GM19239 (cell line): ENCODE data around the gene UBE2S.

ENCODE experiments used
- DNase-seq: peaks from one replicate; pipeline ENCODE4 v3.0.0; 2011; ENCODE audit warnings: low spot score; ENCODE audit not compliant: insufficient read length
- FAIRE-seq: peaks from 2 replicates; lab custom pipeline; 2011; peaks lifted over from hg19 to GRCh38; lab: Jason Lieb, UNC

Gene UBE2S

GRCh38 chr19:55350620-55351315 lies 56.8 kb downstream of the UBE2S start:
- no peak for FAIRE-seq

More at GRCh38 chr19:55350620-55351315, 56.8 kb downstream of the UBE2S start:
- no peak for DNase-seq
